PC-9 (cell line): ENCODE results near the gene PLXNC1. TPM values are rescaled to one million over a fixed set of nuclear protein-coding genes. Genes with fewer than 3 reads are reported as not detected.

Source experiments
- BruUV-seq: library from RNA; stranded (reverse); fragments of 400-500 nt; replicated peaks from 2 replicates; lab custom pipeline; 2021; lab: Mats Ljungman, UMichigan
- CTCF ChIA-PET: fragments of 300-600 bp; sonication (Branson Sonifier 250); formaldehyde crosslinking; loops from one replicate; lab custom pipeline; 2022; ENCODE audit warnings: antibody characterized with exemption; lab: Charles Lee
- POLR2A ChIA-PET: fragments of 300-600 bp; sonication (Branson Sonifier 250); formaldehyde crosslinking; loops from one replicate; lab custom pipeline; 2022; ENCODE audit warnings: antibody characterized with exemption; ENCODE audit not compliant: unreplicated experiment; lab: Charles Lee
- DNase-seq, 2 experiments: peaks; one replicate each; pipeline versions ENCODE4 v3.0.0 to v3.0.0-alpha.2; 2015 to 2022; ENCODE audit warnings: mixed read lengths in 1 of 2
- H2AFZ ChIP-seq: fragments of 200-600 bp; sonication (generic); 2 replicates; pipeline ENCODE4 v1.8.1; 2017; ENCODE audit warnings: antibody characterized with exemption
- H3F3A ChIP-seq: fragments of 200-600 bp; sonication (generic); 2 replicates; pipeline ENCODE4 v1.8.1; 2017; ENCODE audit warnings: antibody characterized with exemption, mild to moderate bottlenecking, low read depth; ENCODE audit not compliant: insufficient read depth
- H3K27ac ChIP-seq: fragments of 200-600 bp; sonication (generic); 2 replicates; pipeline ENCODE4 v1.6.1; 2016; ENCODE audit warnings: mixed run types
- H3K27me3 ChIP-seq: fragments of 200-600 bp; sonication (generic); 2 replicates; pipeline ENCODE4 v1.6.1; 2016; ENCODE audit warnings: low read depth, mixed run types; ENCODE audit not compliant: insufficient read depth
- H3K36me3 ChIP-seq: fragments of 200-600 bp; sonication (generic); 2 replicates; pipeline ENCODE4 v1.6.1; 2016; ENCODE audit warnings: low read depth, mixed run types
- H3K4me1 ChIP-seq: fragments of 200-600 bp; sonication (generic); replicated peaks from 2 replicates; pipeline ENCODE4 v1.6.1; 2016; ENCODE audit warnings: mixed run types; ENCODE audit not compliant: insufficient read depth
- H3K4me2 ChIP-seq: fragments of 200-600 bp; sonication (generic); 2 replicates; pipeline ENCODE4 v1.6.1; 2017; ENCODE audit warnings: mixed run types
- H3K4me3 ChIP-seq: fragments of 200-600 bp; sonication (generic); 2 replicates; pipeline ENCODE4 v1.6.1; 2016; ENCODE audit warnings: mixed run types
- H3K79me2 ChIP-seq: fragments of 200-600 bp; sonication (generic); 2 replicates; pipeline ENCODE4 v1.6.1; 2017; ENCODE audit warnings: low read depth, mixed run types
- H3K9me2 ChIP-seq: fragments of 200-600 bp; sonication (generic); 2 replicates; pipeline ENCODE4 v1.8.1; 2017; ENCODE audit warnings: mild to moderate bottlenecking; ENCODE audit not compliant: insufficient read depth
- H3K9me3 ChIP-seq: fragments of 200-600 bp; sonication (generic); 2 replicates; pipeline ENCODE4 v1.8.1; 2016; ENCODE audit warnings: low read depth; ENCODE audit not compliant: insufficient read depth
- H4K20me1 ChIP-seq: fragments of 200-600 bp; sonication (generic); 2 replicates; pipeline ENCODE4 v1.8.1; 2017; ENCODE audit not compliant: insufficient read depth
- CTCF ChIP-seq: fragments of 200-600 bp; sonication (generic); conservative IDR thresholded peaks from 2 replicates; pipeline ENCODE4 v1.6.1; 2017; ENCODE audit warnings: mixed run types, antibody characterized with exemption, mild to moderate bottlenecking, moderate library complexity
- EZH2 ChIP-seq: fragments of 200-600 bp; sonication (generic); IDR thresholded peaks from 2 replicates; pipeline ENCODE4 v1.8.0; 2017; ENCODE audit warnings: antibody characterized with exemption, low read depth
- intact Hi-C: fragments of 100-400 bp; cut with micrococcal nuclease; formaldehyde crosslinking; loops from one replicate; pipeline ENCODE4 v1.10.0; 2022; ENCODE audit not compliant: unreplicated experiment
- total RNA-seq: library from RNA; stranded (reverse); gene quantifications from 2 replicates; pipeline ENCODE4 v1.2.3, GENCODE V29; 2021

PLXNC1 gene
- total RNA-seq, 1 experiment from 2014 or later, result 2.3 TPM

GRCh38 chr12:94162108-94162507, 13.7 kb downstream of the PLXNC1 start:
- Histone ChIP-seq H4K20me1 (no peaks in the 10 kb centered on the region), H3K4me3 (no peak overlapping the region), H3K9me3 (no peaks in the 10 kb centered on the region), H3K27ac (no peak overlapping the region), H3K27me3 (peaks cover 63% of the 10 kb centered on the region), H3F3A (no peaks in the 10 kb centered on the region), H3K4me2 (no peak overlapping the region), H3K79me2 (no peaks in the 10 kb centered on the region), H3K9me2 (no peaks in the 10 kb centered on the region), H2AFZ (no peak overlapping the region), H3K4me1 (no peaks in the 10 kb centered on the region), H3K36me3 (no peaks in the 10 kb centered on the region)
- DNase-seq, result no peak
- intact Hi-C loops, result no loop called here
- no TSS peak for BruUV-seq
- TF ChIP-seq EZH2, result no peak
- no peak for TF ChIP-seq CTCF
- POLR2A ChIA-PET, result no interaction called here
- CTCF ChIA-PET, result no interaction called here

GRCh38 chr12:94163850-94164249, 15.5 kb downstream of the PLXNC1 start:
- H3K27ac ChIP-seq, result no peak overlapping the region
- no peaks in the 10 kb centered on the region for H3K9me3 ChIP-seq
- no peaks in the 10 kb centered on the region for H4K20me1 ChIP-seq
- H3K79me2 ChIP-seq, result no peaks in the 10 kb centered on the region
- DNase-seq, result no peak
- H3F3A ChIP-seq, result no peaks in the 10 kb centered on the region
- intact Hi-C loops, result no loop called here
- no peaks in the 10 kb centered on the region for H3K9me2 ChIP-seq
- H3K27me3 ChIP-seq, result peaks cover 65% of the 10 kb centered on the region
- H2AFZ ChIP-seq, result no peak overlapping the region
- no peaks in the 10 kb centered on the region for H3K36me3 ChIP-seq
- BruUV-seq, result no TSS peak
- CTCF ChIA-PET, result no interaction called here
- H3K4me1 ChIP-seq, result no peaks in the 10 kb centered on the region
- no peak overlapping the region for H3K4me2 ChIP-seq
- POLR2A ChIA-PET, result no interaction called here
- TF ChIP-seq CTCF (no peak), EZH2 (no peak)
- H3K4me3 ChIP-seq, result no peak overlapping the region

- ChIA-PET POLR2A (no interaction called here), CTCF (no interaction called here)
- Histone ChIP-seq H3K4me1 (no peaks in the 10 kb centered on the region), H3K27ac (no peak overlapping the region), H3K9me2 (no peaks in the 10 kb centered on the region), H3K79me2 (no peaks in the 10 kb centered on the region), H2AFZ (no peak overlapping the region), H4K20me1 (no peaks in the 10 kb centered on the region), H3K9me3 (no peaks in the 10 kb centered on the region), H3F3A (no peaks in the 10 kb centered on the region), H3K27me3 (peaks cover 76% of the 10 kb centered on the region), H3K36me3 (no peaks in the 10 kb centered on the region), H3K4me2 (no peak overlapping the region), H3K4me3 (no peak overlapping the region)
- DNase-seq, result no peak
- intact Hi-C loops, result no loop called here
- TF ChIP-seq CTCF (no peak), EZH2 (no peak)
- BruUV-seq, result no TSS peak
These were observed 16.8 kb downstream of the PLXNC1 start for GRCh38 chr12:94165138-94165537.
